Activated CD4-positive, alpha-beta memory T cell treated with anti-CD3 and anti-CD28 coated beads, Interleukin-2, amount 10 ng/mL, durations not matched to agents 7 days and 5 days (primary cell): Measurements from ENCODE around the gene CCDC88B. TPM values are rescaled to one million over a fixed set of nuclear protein-coding genes. Genes with fewer than 3 reads are reported as not detected.
"Not testable (repeated sequence)": the region's sequence is repeated elsewhere in the genome, so short reads cannot be mapped to it uniquely, and the experiment has no call there.

Experiments
- CTCF ChIA-PET: fragments of 350-600 bp; sonication (Branson Sonifier 250); formaldehyde crosslinking; loops from one replicate; lab custom pipeline; 2021; ENCODE audit warnings: antibody characterized with exemption, inconsistent platforms; lab: Charles Lee
- POLR2A ChIA-PET: fragments of 350-600 bp; sonication (Branson Sonifier 250); formaldehyde crosslinking; loops from one replicate; lab custom pipeline; 2021; ENCODE audit warnings: antibody characterized with exemption; lab: Charles Lee
- DNase-seq: peaks from one replicate; pipeline ENCODE4 v3.0.0-alpha.2; 2020
- H3K27ac Mint-ChIP-seq: one replicate; pipeline ENCODE4 v1.8.0; 2021; ENCODE audit warnings: mild to moderate bottlenecking, mixed read lengths
- H3K27me3 Mint-ChIP-seq: one replicate; pipeline ENCODE4 v1.8.0; 2021; ENCODE audit warnings: mixed read lengths
- H3K36me3 Mint-ChIP-seq: one replicate; pipeline ENCODE4 v1.8.0; 2021; ENCODE audit warnings: low read depth, mixed read lengths
- H3K4me1 Mint-ChIP-seq: one replicate; pipeline ENCODE4 v1.8.0; 2021; ENCODE audit warnings: mixed read lengths
- H3K4me3 Mint-ChIP-seq: one replicate; pipeline ENCODE4 v1.8.0; 2021; ENCODE audit warnings: mild to moderate bottlenecking, mixed read lengths
- H3K9me3 Mint-ChIP-seq: one replicate; pipeline ENCODE4 v1.8.0; 2021; ENCODE audit warnings: mixed read lengths
- total RNA-seq, 2 experiments: library from RNA; stranded (reverse); gene quantifications; one replicate each; pipeline ENCODE4 v1.2.3, GENCODE V29; 2021

CCDC88B gene
- total RNA-seq, 2 experiments from 2014 or later, result 99.1 to 106 TPM

- Mint-ChIP-seq H3K4me3 (peak overlapping the region; percentile 13), H3K4me1 (peaks cover 40% of the 10 kb centered on the region), H3K27ac (peak overlapping the region; percentile 3), H3K36me3 (peaks cover 23% of the 10 kb centered on the region)
- not testable (repeated sequence) for H3K27me3 Mint-ChIP-seq, H3K9me3 Mint-ChIP-seq, DNase-seq
- ChIA-PET POLR2A (interaction anchor here (5.4 kb wide), 1 partner anchor 10 kb away, joined by 68 read pairs; the partner anchor contains the start of genes PRDX5 and TRMT112), CTCF (interaction anchor here (2.0 kb wide), 1 partner anchor 10 kb away, joined by 11 read pairs; the partner anchor contains the start of genes PRDX5 and TRMT112)
Measured at GRCh38 chr11:64307795-64308194, 32.2 kb upstream of the CCDC88B start.

DNA sequence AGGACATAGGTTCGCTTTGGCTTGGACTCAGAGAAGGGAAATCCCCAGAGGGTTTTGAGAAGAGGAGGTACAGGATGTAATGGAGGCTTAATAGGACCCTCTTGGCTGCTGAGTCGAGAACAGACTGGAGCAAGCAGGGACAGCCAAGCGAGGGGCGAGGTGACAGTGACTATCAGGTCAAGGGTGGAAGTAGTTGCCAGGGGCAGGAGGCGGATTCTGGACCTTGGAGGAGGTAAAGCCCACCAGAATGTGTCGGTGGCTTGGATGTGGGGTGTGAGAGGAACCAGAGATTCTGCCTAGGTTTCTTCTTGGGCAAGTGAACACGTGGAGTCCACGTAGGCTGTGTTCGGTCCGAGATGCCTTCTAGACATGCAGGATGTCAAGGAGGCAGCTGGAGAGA is 27.1 kb upstream of the CCDC88B start:
- Mint-ChIP-seq H3K36me3 (peaks cover 41% of the 10 kb centered on the region), H3K9me3 (no peaks in the 10 kb centered on the region), H3K27ac (peak overlapping the region; percentile 57), H3K4me3 (no peak overlapping the region), H3K4me1 (peaks cover 44% of the 10 kb centered on the region), H3K27me3 (no peaks in the 10 kb centered on the region)
- no peak for DNase-seq
- POLR2A ChIA-PET, result interaction anchor here (1.3 kb wide), 1 partner anchor 19 kb away, joined by 4 read pairs; no protein-coding TSS in a partner anchor
- CTCF ChIA-PET, result interaction anchor here (0.6 to 2.4 kb wide), 2 partner anchors 16 to 19 kb away, joined by 3 to 7 read pairs; no protein-coding TSS in a partner anchor

GRCh38 chr11:64313491-64314145 is 26.4 kb upstream of the CCDC88B start:
- peak overlapping the region; percentile 57 for H3K27ac Mint-ChIP-seq
- no peak for DNase-seq
- no peak overlapping the region for H3K4me3 Mint-ChIP-seq
- H3K9me3 Mint-ChIP-seq, result no peaks in the 10 kb centered on the region
- H3K27me3 Mint-ChIP-seq, result no peaks in the 10 kb centered on the region
- H3K4me1 Mint-ChIP-seq, result peaks cover 47% of the 10 kb centered on the region
- POLR2A ChIA-PET, result interaction anchor here (1.5 kb wide), 1 partner anchor 107 kb away, joined by 5 read pairs; the partner anchor contains the start of gene FERMT3
- CTCF ChIA-PET, result interaction anchor here (1.3 to 2.4 kb wide), 2 partner anchors 9 to 18 kb away, joined by 5 to 7 read pairs; partner anchors contain the start of gene ESRRA
- peaks cover 44% of the 10 kb centered on the region for H3K36me3 Mint-ChIP-seq

DNA sequence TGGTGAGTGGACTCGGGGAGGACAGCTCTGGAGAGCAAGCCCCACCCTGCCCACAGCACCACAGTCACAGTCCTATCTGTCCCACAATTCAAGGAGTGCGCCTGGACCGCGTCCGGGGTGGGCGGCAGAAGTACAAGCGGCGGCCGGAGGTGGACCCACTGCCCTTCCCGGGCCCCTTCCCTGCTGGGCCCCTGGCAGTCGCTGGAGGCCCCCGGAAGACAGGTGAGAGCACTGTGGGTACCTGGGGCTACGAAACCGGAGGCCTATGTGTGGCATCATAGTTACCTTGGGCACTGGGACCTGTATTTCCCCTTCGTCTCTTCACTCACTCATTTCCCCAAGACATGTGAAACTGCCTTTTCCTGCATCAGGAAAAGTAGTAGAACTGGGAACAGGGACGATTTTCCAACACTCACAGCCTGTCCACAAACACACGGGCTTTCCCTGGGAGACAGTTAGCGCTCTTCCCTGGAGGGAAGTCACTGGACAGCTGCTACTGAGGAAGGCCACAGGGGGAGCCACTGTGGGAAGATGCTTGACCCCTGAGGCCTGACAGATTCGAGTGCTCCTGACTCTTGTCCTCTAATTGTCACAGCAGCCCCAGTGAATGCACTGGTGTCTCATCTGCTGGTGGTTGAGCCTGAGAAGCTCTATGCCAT is 25.7 kb upstream of the CCDC88B start:
- Mint-ChIP-seq H3K9me3 (no peaks in the 10 kb centered on the region), H3K4me3 (no peak overlapping the region), H3K36me3 (peaks cover 47% of the 10 kb centered on the region), H3K27me3 (no peaks in the 10 kb centered on the region), H3K4me1 (peaks cover 52% of the 10 kb centered on the region), H3K27ac (no peak overlapping the region)
- ChIA-PET CTCF (interaction anchor here (0.6 to 2.4 kb wide), 4 partner anchors 10 to 28 kb away, joined by 3 to 7 read pairs (median 6); partner anchors contain the start of gene ESRRA), POLR2A (interaction anchor here (1.5 kb wide), 1 partner anchor 108 kb away, joined by 5 read pairs; the partner anchor contains the start of gene FERMT3)
- no peak for DNase-seq

DNA sequence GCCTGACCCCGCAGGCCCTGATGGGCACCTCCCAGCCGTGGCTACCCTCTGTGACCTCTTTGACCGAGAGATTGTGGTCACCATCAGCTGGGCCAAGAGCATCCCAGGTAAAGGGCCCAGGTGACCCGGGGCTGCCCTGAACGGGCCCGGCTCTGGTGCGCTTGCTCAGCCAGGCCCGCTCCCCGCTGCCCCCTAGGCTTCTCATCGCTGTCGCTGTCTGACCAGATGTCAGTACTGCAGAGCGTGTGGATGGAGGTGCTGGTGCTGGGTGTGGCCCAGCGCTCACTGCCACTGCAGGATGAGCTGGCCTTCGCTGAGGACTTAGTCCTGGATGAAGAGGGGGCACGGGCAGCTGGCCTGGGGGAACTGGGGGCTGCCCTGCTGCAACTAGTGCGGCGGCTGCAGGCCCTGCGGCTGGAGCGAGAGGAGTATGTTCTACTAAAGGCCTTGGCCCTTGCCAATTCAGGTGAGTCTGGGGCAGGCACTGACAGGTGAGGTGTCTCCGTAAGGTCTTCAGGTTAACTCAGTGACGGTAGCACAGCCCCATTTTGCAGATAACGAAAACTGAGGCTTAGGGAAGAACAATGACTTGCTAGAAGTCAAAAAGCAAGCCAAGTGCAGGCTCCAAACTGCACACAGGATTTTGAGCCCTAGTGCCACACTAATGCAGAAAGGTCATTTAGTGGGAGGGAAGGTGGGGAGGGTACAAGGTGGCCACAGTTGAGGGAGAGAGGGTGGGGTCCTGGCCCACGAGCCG is 25.0 kb upstream of the CCDC88B start:
- POLR2A ChIA-PET, result interaction anchor here (1.5 to 3.9 kb wide), 2 partner anchors 44 to 108 kb away, joined by 5 to 29 read pairs; partner anchors contain the start of genes FERMT3 and RPS6KA4
- CTCF ChIA-PET, result interaction anchor here (0.6 to 5.7 kb wide), 4 partner anchors 10 to 28 kb away, joined by 3 to 157 read pairs (median 6); partner anchors contain the start of gene ESRRA
- Mint-ChIP-seq H3K27ac (peak overlapping the region; percentile 31), H3K4me1 (peaks cover 55% of the 10 kb centered on the region), H3K36me3 (peaks cover 45% of the 10 kb centered on the region), H3K27me3 (no peaks in the 10 kb centered on the region), H3K4me3 (no peak overlapping the region), H3K9me3 (no peaks in the 10 kb centered on the region)
- no peak for DNase-seq

- not testable (repeated sequence) for DNase-seq, H3K27me3 Mint-ChIP-seq, H3K9me3 Mint-ChIP-seq
- ChIA-PET CTCF (interaction anchor here (2.2 to 5.7 kb wide), 5 partner anchors 13 to 111 kb away, joined by 9 to 157 read pairs (median 68); partner anchors contain the start of genes CCDC88B and ESRRA), POLR2A (interaction anchor here (2.1 to 5.0 kb wide), 7 partner anchors 10 to 129 kb away, joined by 13 to 104 read pairs (median 35); partner anchors contain the start of genes CCDC88B, ESRRA, FERMT3 and RPS6KA4)
- Mint-ChIP-seq H3K4me1 (peaks cover 60% of the 10 kb centered on the region), H3K27ac (peak overlapping the region; percentile 96), H3K36me3 (peaks cover 49% of the 10 kb centered on the region), H3K4me3 (peak overlapping the region; percentile 91)
Measured at GRCh38 chr11:64315667-64316526, 24.1 kb upstream of the CCDC88B start.

- Mint-ChIP-seq H3K4me3 (peak overlapping the region; percentile 91), H3K27ac (peak overlapping the region; percentile 96), H3K9me3 (no peaks in the 10 kb centered on the region), H3K4me1 (peaks cover 61% of the 10 kb centered on the region), H3K27me3 (no peaks in the 10 kb centered on the region), H3K36me3 (peaks cover 56% of the 10 kb centered on the region)
- CTCF ChIA-PET, result interaction anchor here (0.9 to 5.7 kb wide), 19 partner anchors 10 to 448 kb away, joined by 3 to 157 read pairs (median 6); partner anchors contain the start of genes BAD, CCDC88B, ESRRA and FERMT3
- DNase-seq, result peak; percentile 56
- POLR2A ChIA-PET, result interaction anchor here (0.7 to 5.0 kb wide), 30 partner anchors 11 to 724 kb away, joined by 3 to 104 read pairs (median 5); partner anchors contain the start of genes BAD, CCDC88B, DNAJC4 and ESRRA
Measured at GRCh38 chr11:64316672-64317324, 23.2 kb upstream of the CCDC88B start.

- Mint-ChIP-seq H3K36me3 (peaks cover 54% of the 10 kb centered on the region), H3K4me1 (peaks cover 60% of the 10 kb centered on the region), H3K9me3 (no peaks in the 10 kb centered on the region), H3K27me3 (no peaks in the 10 kb centered on the region), H3K4me3 (peak within 1 kb of the TSS; percentile 91), H3K27ac (peak within 1 kb of the TSS; percentile 96)
- peak; percentile 97 for DNase-seq
- POLR2A ChIA-PET, result interaction anchor here (0.7 to 5.0 kb wide), 35 partner anchors 11 to 1650 kb away, joined by 3 to 104 read pairs (median 4); partner anchors contain the start of genes BAD, CCDC88B, DNAJC4 and ESRRA
- CTCF ChIA-PET, result interaction anchor here (0.6 to 5.7 kb wide), 27 partner anchors 10 to 447 kb away, joined by 3 to 157 read pairs (median 6); partner anchors contain the start of genes BAD, CCDC88B, ESRRA and FERMT3
Measured at GRCh38 chr11:64317325-64317960, 22.6 kb upstream of the CCDC88B start, which contains the start of gene TRMT112. Gene TRMT112, minus strand, starts transcription at chr11:64317559. Its CDS starts 33 bp downstream, at chr11:64317526.

DNA sequence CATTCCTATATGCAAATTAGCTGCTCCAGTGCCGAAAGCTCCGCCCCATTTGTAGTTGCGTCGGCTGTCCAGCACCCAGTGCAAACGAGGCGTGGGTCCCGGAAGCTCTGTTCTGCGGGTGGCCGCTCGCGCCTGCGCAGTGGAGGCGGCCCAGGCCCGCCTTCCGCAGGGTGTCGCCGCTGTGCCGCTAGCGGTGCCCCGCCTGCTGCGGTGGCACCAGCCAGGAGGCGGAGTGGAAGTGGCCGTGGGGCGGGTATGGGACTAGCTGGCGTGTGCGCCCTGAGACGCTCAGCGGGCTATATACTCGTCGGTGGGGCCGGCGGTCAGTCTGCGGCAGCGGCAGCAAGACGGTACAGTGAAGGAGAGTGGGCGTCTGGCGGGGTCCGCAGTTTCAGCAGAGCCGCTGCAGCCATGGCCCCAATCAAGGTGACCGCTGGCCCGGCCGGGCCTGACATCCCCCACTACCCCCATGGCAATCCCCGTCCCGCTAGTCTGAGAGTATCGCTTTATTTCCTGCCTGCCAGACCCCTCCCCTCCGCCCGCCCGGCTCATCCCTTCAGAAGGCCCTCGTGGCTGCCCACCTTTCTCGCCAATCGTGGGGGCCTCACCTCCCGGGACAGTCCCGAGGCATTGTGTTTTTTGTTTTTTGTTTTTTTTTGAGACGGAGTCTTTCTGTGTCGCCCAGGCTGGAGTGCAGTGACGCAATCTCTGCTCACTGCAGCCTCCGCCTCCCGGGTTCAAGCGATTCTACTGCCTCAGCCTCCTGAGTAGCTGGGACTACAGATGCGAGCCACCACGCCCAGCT is 21.8 kb upstream of the CCDC88B start, which contains the start of gene PRDX5:
Gene PRDX5, plus strand, starts transcription at position 161 of the 805 bp plus-strand sequence. Its CDS starts 95 bp downstream, at position 256.
- H3K27me3 Mint-ChIP-seq, result no peaks in the 10 kb centered on the region
- peaks cover 47% of the 10 kb centered on the region for H3K36me3 Mint-ChIP-seq
- H3K4me3 Mint-ChIP-seq, result peak within 1 kb of the TSS; percentile 91
- H3K27ac Mint-ChIP-seq, result peak within 1 kb of the TSS; percentile 96
- H3K9me3 Mint-ChIP-seq, result no peaks in the 10 kb centered on the region
- ChIA-PET CTCF (interaction anchor here (0.6 to 5.7 kb wide), 26 partner anchors 9 to 446 kb away, joined by 3 to 157 read pairs (median 6); partner anchors contain the start of genes BAD, CCDC88B, ESRRA and FERMT3), POLR2A (interaction anchor here (0.9 to 5.0 kb wide), 32 partner anchors 12 to 1651 kb away, joined by 3 to 104 read pairs (median 5); partner anchors contain the start of genes BAD, CCDC88B, DNAJC4 and ESRRA)
- peak; percentile 96 for DNase-seq
- peaks cover 52% of the 10 kb centered on the region for H3K4me1 Mint-ChIP-seq
